HUES6 (cell line): ENCODE results near the gene TRO.

Experiments used
- H3K27ac ChIP-seq: 2 replicates; pipeline ENCODE4 v1.7.0; 2013; ENCODE audit warnings: low read depth, mild to moderate bottlenecking, low read length, inconsistent platforms
- H3K27me3 ChIP-seq: 2 replicates; pipeline ENCODE4 v1.6.1; 2013; ENCODE audit warnings: low read length; ENCODE audit not compliant: control insufficient read depth, insufficient read depth
- H3K36me3 ChIP-seq: 2 replicates; pipeline ENCODE4 v1.6.1; 2013; ENCODE audit warnings: low read length; ENCODE audit not compliant: control insufficient read depth, insufficient read depth
- H3K4me1 ChIP-seq: 2 replicates; pipeline ENCODE4 v1.6.1; 2013; ENCODE audit warnings: low read length; ENCODE audit not compliant: control insufficient read depth, insufficient read depth
- H3K4me3 ChIP-seq: 2 replicates; pipeline ENCODE4 v1.5.1; 2013; ENCODE audit warnings: low read depth, low read length
- H3K9ac ChIP-seq: one replicate; pipeline ENCODE4 v1.6.1; 2013; ENCODE audit warnings: mild to moderate bottlenecking, low read length
- H3K9me3 ChIP-seq: 2 replicates; pipeline ENCODE4 v1.6.1; 2013; ENCODE audit warnings: low read depth, low read length; ENCODE audit not compliant: control insufficient read depth, insufficient read depth

TRO gene

GRCh38 chrX:54920610-54921426 lies at the start of gene TRO:
TRO (plus strand) TSS chrX:54920824; CDS start chrX:54922247, 1,423 bp downstream.
- Histone ChIP-seq H3K4me1 (0 out of 2 replicates have a peak, but pooled peaks cover 3% of the 10 kb centered on the region), H3K4me3 (peak within 1 kb of the TSS; percentile 84), H3K27ac (no peak within 1 kb of the TSS), H3K36me3 (peaks cover 37% of the 10 kb centered on the region), H3K27me3 (no peaks in the 10 kb centered on the region), H3K9ac (peak within 1 kb of the TSS; percentile 64), H3K9me3 (peaks cover 10% of the 10 kb centered on the region; the same call in 1 of the 2 replicates)

DNA sequence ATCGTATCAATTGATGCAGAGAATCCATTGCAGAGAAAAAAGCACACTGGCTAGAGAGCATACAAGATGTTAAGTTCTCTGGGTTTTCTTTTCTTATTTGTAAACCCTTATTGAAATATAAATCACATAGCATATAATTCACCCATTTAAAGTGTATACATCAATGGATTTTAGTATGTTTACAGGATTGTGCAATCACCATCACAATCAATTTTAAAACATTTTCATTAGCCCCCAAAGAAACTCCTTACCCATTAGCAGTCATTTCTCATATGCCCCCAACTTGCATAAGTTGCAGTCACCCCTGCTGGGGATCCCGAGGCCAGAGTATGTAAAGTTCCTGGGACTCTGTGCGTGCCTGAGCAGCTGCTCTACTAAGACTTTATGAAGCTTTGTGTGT lies 34.9 kb upstream of the TRO start:
- H3K27me3 ChIP-seq, result peaks cover 13% of the 10 kb centered on the region
- no peaks in the 10 kb centered on the region for H3K4me1 ChIP-seq
- H3K9ac ChIP-seq, result no peak overlapping the region
- no peak overlapping the region for H3K27ac ChIP-seq
- peaks cover 5% of the 10 kb centered on the region; the same call in 1 of the 2 replicates for H3K9me3 ChIP-seq
- H3K4me3 ChIP-seq, result no peak overlapping the region
- no peaks in the 10 kb centered on the region for H3K36me3 ChIP-seq

DNA sequence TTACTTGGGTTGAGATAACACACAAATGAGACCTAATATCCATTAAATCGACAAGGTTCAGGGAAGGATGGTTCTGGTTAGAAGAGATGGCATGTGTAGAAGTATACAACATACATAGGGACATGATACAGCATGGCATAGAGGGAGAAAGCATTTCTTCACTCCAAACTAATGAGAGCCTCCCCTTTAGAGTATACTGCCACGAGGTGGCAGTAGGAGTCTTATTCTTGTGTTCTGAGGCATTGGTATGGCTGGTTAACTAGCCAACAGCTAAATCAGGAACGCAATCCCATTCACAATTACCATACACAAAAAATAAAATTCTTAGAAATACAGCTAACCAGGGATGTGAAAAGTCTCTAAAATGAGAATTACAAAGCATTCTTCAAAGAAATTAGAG lies 29.1 kb upstream of the TRO start:
- Histone ChIP-seq H3K36me3 (no peaks in the 10 kb centered on the region), H3K4me3 (no peak overlapping the region), H3K27me3 (peaks cover 20% of the 10 kb centered on the region; the same call in 1 of the 2 replicates), H3K27ac (no peak overlapping the region), H3K9ac (no peak overlapping the region), H3K9me3 (peaks cover 5% of the 10 kb centered on the region; the same call in 1 of the 2 replicates), H3K4me1 (no peaks in the 10 kb centered on the region)

- Histone ChIP-seq H3K9ac (no peak overlapping the region), H3K27ac (no peak overlapping the region), H3K27me3 (peaks cover 10% of the 10 kb centered on the region; the same call in 1 of the 2 replicates), H3K4me1 (no peaks in the 10 kb centered on the region), H3K9me3 (peaks cover 7% of the 10 kb centered on the region; the same call in 1 of the 2 replicates), H3K36me3 (no peaks in the 10 kb centered on the region), H3K4me3 (no peak overlapping the region)
Measured at GRCh38 chrX:54894159-54894558, 26.5 kb upstream of the TRO start.

GRCh38 chrX:54909941-54910340 lies 10.7 kb upstream of the TRO start:
- no peaks in the 10 kb centered on the region for H3K4me1 ChIP-seq
- no peak overlapping the region for H3K4me3 ChIP-seq
- no peaks in the 10 kb centered on the region for H3K27me3 ChIP-seq
- H3K9ac ChIP-seq, result no peak overlapping the region
- H3K36me3 ChIP-seq, result no peaks in the 10 kb centered on the region
- H3K27ac ChIP-seq, result no peak overlapping the region
- peaks cover 18% of the 10 kb centered on the region for H3K9me3 ChIP-seq

- peak overlapping the region; percentile 64 for H3K9ac ChIP-seq
- 0 out of 2 replicates have a peak, but pooled peaks cover 3% of the 10 kb centered on the region for H3K4me1 ChIP-seq
- no peaks in the 10 kb centered on the region for H3K27me3 ChIP-seq
- peaks cover 10% of the 10 kb centered on the region; the same call in 1 of the 2 replicates for H3K9me3 ChIP-seq
- H3K36me3 ChIP-seq, result peaks cover 44% of the 10 kb centered on the region
- no peak overlapping the region for H3K27ac ChIP-seq
- peak overlapping the region; percentile 84 for H3K4me3 ChIP-seq
Measured at GRCh38 chrX:54921427-54922021, 900 bp downstream of the TRO start.

DNA sequence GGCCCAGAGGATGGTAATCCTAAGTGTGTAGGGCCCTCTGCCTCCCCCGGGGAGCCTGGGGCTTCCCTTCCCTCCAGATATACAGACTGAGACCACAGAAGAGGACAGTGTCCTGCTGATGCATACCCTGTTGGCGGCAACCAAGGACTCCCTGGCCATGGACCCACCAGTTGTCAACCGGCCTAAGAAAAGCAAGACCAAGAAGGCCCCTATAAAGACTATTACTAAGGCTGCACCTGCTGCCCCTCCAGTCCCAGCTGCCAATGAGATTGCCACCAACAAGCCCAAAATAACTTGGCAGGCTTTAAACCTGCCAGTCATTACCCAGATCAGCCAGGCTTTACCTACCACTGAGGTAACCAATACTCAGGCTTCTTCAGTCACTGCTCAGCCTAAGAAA lies 1.9 kb downstream of the TRO start:
- Histone ChIP-seq H3K36me3 (peaks cover 54% of the 10 kb centered on the region), H3K27ac (no peak overlapping the region), H3K9ac (no peak overlapping the region), H3K4me3 (no peak overlapping the region), H3K4me1 (0 out of 2 replicates have a peak, but pooled peaks cover 3% of the 10 kb centered on the region), H3K27me3 (no peaks in the 10 kb centered on the region), H3K9me3 (peaks cover 10% of the 10 kb centered on the region; the same call in 1 of the 2 replicates)

GRCh38 chrX:54923376-54923775 lies 2.8 kb downstream of the TRO start:
- Histone ChIP-seq H3K9me3 (peaks cover 10% of the 10 kb centered on the region; the same call in 1 of the 2 replicates), H3K27ac (no peak overlapping the region), H3K4me3 (no peak overlapping the region), H3K36me3 (peaks cover 62% of the 10 kb centered on the region), H3K4me1 (0 out of 2 replicates have a peak, but pooled peaks cover 3% of the 10 kb centered on the region), H3K27me3 (no peaks in the 10 kb centered on the region), H3K9ac (no peak overlapping the region)

DNA sequence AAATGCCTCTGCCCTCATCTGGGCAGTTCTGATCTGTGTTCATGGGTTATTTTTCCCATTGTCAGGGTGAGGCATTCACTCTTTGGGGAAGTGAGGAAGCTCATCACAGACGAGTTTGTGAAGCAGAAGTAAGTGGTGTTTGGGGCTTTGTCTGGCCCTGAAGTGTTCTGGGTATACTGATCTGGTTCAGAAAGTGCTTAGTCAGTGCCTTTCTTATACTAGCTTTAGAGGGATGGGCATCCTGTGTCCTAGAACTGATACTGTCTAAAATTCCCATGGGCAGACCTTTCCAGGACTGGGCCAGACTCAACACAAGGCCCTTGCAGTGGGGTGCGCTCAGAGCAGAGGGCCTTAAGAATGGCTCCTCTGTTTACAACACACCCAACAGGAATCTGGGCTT lies 6.4 kb downstream of the TRO start:
- H3K9ac ChIP-seq, result no peak overlapping the region
- H3K27me3 ChIP-seq, result no peaks in the 10 kb centered on the region
- H3K4me1 ChIP-seq, result 0 out of 2 replicates have a peak, but pooled peaks cover 2% of the 10 kb centered on the region
- peaks cover 36% of the 10 kb centered on the region; the same call in 1 of the 2 replicates for H3K9me3 ChIP-seq
- no peak overlapping the region for H3K4me3 ChIP-seq
- peaks cover 91% of the 10 kb centered on the region for H3K36me3 ChIP-seq
- H3K27ac ChIP-seq, result no peak overlapping the region

DNA sequence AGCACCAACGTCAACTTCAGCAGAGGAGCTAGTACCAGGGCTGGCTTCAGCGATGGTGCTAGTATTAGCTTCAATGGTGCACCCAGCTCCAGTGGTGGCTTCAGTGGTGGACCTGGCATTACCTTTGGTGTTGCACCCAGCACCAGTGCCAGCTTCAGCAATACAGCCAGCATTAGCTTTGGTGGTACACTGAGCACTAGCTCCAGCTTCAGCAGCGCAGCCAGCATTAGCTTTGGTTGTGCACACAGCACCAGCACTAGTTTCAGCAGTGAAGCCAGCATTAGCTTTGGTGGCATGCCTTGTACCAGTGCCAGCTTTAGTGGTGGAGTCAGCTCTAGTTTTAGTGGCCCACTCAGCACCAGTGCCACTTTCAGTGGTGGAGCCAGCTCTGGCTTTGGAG lies 8.3 kb downstream of the TRO start:
- Histone ChIP-seq H3K27me3 (no peaks in the 10 kb centered on the region), H3K36me3 (peaks cover 73% of the 10 kb centered on the region), H3K9me3 (peaks cover 33% of the 10 kb centered on the region; the same call in 1 of the 2 replicates), H3K27ac (no peak overlapping the region), H3K4me3 (no peak overlapping the region), H3K9ac (no peak overlapping the region), H3K4me1 (no peaks in the 10 kb centered on the region)
